Dermis lymphatic vessel endothelial cell (primary cell): ENCODE measurements around the gene PPP6R2. TPM values are rescaled to one million over a fixed set of nuclear protein-coding genes. Genes with fewer than 3 reads are reported as not detected.

Source experiments
- total RNA-seq: library from RNA; depleted of rRNA; stranded (reverse); fragments of >200 nt; gene quantifications from 2 replicates; pipeline ENCODE4 v1.2.1, GENCODE V29; 2014

Gene PPP6R2, protein sequence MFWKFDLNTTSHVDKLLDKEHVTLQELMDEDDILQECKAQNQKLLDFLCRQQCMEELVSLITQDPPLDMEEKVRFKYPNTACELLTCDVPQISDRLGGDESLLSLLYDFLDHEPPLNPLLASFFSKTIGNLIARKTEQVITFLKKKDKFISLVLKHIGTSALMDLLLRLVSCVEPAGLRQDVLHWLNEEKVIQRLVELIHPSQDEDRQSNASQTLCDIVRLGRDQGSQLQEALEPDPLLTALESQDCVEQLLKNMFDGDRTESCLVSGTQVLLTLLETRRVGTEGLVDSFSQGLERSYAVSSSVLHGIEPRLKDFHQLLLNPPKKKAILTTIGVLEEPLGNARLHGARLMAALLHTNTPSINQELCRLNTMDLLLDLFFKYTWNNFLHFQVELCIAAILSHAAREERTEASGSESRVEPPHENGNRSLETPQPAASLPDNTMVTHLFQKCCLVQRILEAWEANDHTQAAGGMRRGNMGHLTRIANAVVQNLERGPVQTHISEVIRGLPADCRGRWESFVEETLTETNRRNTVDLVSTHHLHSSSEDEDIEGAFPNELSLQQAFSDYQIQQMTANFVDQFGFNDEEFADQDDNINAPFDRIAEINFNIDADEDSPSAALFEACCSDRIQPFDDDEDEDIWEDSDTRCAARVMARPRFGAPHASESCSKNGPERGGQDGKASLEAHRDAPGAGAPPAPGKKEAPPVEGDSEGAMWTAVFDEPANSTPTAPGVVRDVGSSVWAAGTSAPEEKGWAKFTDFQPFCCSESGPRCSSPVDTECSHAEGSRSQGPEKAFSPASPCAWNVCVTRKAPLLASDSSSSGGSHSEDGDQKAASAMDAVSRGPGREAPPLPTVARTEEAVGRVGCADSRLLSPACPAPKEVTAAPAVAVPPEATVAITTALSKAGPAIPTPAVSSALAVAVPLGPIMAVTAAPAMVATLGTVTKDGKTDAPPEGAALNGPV
- 46.8 and 50.2 TPM in 2 replicates for total RNA-seq

GRCh38 chr22:50342651-50343540 is at the start of gene PPP6R2:
PPP6R2 (plus strand) TSS chr22:50343327; CDS start chr22:50393909, 50,582 bp downstream.

DNA sequence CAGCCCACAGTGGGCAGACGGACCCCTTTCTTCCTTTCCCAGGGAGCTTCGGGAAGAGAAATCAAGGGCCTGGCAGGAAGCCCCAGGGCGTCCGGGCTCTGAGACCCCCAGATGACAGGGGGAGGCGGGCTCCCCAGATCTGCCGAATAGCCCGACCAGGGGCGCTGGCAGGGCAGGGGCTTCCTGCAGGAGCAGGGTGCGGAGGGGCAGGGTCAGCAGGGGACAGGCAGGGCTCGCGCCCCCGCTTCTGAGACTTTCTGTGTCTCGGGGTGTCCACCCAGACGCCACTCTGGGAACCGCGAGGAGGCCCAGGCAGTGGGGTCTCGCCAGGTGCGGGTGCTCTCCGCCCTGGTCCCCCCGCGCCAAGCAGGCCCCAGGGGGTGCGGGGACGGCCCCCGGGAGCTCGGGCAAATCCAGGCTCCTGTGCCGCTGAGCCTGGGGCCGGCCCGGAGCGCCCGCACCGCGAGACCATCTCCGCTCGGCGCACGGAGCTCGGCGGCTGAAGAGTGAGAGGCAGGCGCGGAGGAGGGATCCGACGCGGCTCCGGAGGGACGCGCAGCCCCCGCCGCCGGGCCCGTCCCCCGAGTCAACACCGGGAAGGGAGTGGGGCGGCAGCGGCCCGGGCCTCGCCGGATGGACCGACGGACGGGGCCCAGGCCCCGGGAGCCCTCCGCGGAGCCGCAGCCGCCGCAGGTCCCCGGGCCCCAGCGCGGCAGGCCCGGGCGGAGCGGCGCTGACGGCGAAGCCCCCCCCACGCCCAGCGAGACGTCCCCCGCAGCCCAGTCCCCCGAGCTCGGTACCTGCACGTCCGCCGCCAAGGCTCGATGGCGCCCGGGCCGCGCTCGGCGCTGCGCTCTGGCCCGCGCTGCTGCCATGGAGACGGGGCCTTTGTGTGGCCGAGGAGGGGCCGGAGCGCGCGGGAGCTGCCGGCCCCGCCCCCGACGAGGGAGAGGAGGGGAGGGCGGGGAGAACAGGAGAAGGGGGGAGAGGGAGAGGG is 36.1 kb upstream of the PPP6R2 start, which contains the start of gene PLXNB2:
Gene PLXNB2 (minus strand): TSS at position 894 of the 997 bp plus-strand sequence. CDS start 17,062 bp downstream, outside the sequence.

DNA sequence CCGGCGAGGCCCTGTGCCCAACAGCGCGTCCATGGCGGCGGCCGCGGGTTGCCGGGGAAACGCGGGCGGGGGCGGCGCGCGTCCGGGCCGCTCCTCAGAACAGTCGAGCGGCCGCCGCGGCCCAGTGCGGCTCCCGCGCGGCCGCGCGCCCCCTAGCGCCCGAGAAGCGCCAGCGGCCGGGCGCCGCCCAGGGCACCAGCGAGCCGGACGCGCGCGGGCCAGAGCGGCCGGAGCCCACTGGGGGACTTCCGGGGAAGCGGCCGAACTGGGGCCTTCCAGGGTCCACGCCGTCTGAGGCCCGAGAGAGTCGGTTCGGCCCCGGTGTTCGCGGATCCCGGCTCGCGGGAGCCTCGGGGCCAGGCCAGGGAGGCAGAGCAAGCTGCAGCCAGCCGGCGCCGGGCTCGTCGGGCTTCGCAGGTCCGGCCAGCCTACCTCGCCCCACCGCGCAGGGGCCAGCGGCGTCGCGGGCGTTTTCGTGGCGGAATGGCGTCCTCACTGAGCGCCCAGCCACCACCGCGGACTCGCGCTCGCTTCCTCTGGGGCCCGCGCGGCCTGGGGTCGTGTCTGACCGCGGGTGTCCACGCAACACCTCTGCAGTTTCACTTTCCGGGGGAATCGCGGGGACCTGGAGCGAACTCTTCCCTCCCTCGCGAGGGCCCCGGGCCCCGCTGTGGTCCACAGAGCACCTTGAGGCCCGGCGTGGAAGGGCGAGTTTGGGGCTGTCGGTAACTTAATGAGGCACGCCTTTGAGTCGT is 16.0 kb upstream of the PPP6R2 start, which contains the start of gene DENND6B:
Gene DENND6B (minus strand): TSS at position 57 of the 755 bp plus-strand sequence. CDS start 24 bp downstream, at position 33.

GRCh38 chr22:50474710-50475651 is 131.9 kb downstream of the PPP6R2 start, which contains the start of gene SBF1:
SBF1 (minus strand) TSS chr22:50475035; CDS start chr22:50474840, 195 bp downstream.

GRCh38 chr22:50481440-50482106 is 138.4 kb downstream of the PPP6R2 start, which contains the start of gene ADM2:
ADM2 (plus strand) TSS chr22:50481543; CDS start chr22:50481848, 305 bp downstream.

DNA sequence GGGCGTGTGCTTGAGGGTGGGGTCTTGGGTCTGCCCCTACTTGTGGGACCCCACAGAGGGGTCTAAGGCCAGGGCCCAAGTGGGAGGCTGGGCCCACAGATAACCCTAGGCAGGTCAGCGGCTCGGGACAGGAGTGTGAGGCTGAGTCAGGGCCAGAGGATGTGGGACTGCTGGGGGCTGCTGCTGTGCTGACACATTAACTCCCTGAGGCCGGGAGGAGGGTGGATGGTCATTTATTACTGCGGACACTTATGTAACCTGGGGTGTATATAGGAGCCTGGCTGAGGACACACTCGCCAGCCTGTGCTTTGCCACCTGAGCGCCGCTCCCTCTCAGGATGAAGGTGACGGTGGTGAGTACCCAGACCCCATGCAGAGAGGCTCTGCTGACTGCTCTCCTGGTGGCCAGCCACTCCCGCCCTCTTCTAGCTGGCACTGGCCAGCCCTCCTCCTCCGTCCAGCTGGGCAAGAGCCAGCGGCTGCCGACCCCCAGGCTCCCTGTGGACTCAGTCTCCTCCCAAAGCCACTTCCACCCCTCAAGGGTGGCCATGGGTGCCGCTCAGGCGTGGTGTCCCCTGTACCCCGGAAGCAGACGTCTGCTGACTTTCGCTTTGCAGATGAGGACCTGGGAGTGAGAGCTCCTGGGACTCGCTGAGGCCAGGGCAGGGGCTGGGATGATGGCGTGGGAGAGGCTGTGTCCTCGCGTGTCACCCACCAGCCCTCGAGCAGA is 143.6 kb downstream of the PPP6R2 start, which contains the start of gene MIOX:
Gene MIOX (plus strand): TSS at position 299 of the 729 bp plus-strand sequence. CDS start 39 bp downstream, at position 338.

Other genes with a start within 250 kb of the PPP6R2 start
- gene PANX2, start 172.6 kb upstream of the PPP6R2 start, total RNA-seq, result 0.22 and 0.26 TPM in 2 replicates
- gene TRABD, start 157.4 kb upstream of the PPP6R2 start, total RNA-seq, result 11.2 and 15.6 TPM in 2 replicates
- gene SELENOO, start 142.3 kb upstream of the PPP6R2 start, total RNA-seq, result 13.8 and 16.8 TPM in 2 replicates
- gene TUBGCP6, start 98.3 kb upstream of the PPP6R2 start, total RNA-seq, result 19.6 and 20.5 TPM in 2 replicates
- gene HDAC10, start 92.1 kb upstream of the PPP6R2 start, total RNA-seq, result 12.8 and 14.9 TPM in 2 replicates
- gene MAPK12, start 81.6 kb upstream of the PPP6R2 start, total RNA-seq, result 55.0 and 57.7 TPM in 2 replicates
- 17.6 and 19.6 TPM in 2 replicates for gene MAPK11, start 72.9 kb upstream of the PPP6R2 start, total RNA-seq
- gene PLXNB2, start 35.7 kb upstream of the PPP6R2 start, total RNA-seq, result 53.4 and 59.0 TPM in 2 replicates
- gene DENND6B, start 16.3 kb upstream of the PPP6R2 start, total RNA-seq, result 1.3 and 1.5 TPM in 2 replicates
- 23.8 and 26.4 TPM in 2 replicates for gene SBF1, start 131.7 kb downstream of the PPP6R2 start, total RNA-seq
- gene ADM2, start 138.2 kb downstream of the PPP6R2 start, total RNA-seq, result 0.09 and 0.11 TPM in 2 replicates
- gene MIOX, start 143.5 kb downstream of the PPP6R2 start, total RNA-seq, result not detected in 2 replicates
- 15.5 and 19.1 TPM in 2 replicates for gene LMF2, start 164.4 kb downstream of the PPP6R2 start, total RNA-seq
- 13.9 and 15.3 TPM in 2 replicates for gene NCAPH2, start 164.9 kb downstream of the PPP6R2 start, total RNA-seq
- gene SCO2, start 182.3 kb downstream of the PPP6R2 start, total RNA-seq, result 2.0 and 2.2 TPM in 2 replicates
- gene TYMP, start 186.7 kb downstream of the PPP6R2 start, total RNA-seq, result 25.4 and 32.8 TPM in 2 replicates
- not detected in 2 replicates for gene KLHDC7B, start 202.6 kb downstream of the PPP6R2 start, total RNA-seq
- not detected in 2 replicates for gene SYCE3, start 219.6 kb downstream of the PPP6R2 start, total RNA-seq
- gene CPT1B, start 235.1 kb downstream of the PPP6R2 start, total RNA-seq, result 2.0 and 2.2 TPM in 2 replicates
- gene CHKB, start 239.5 kb downstream of the PPP6R2 start, total RNA-seq, result 28.3 and 35.1 TPM in 2 replicates